ENCODE data around the gene DDIT3. TPM values are rescaled to one million over a fixed set of nuclear protein-coding genes. Genes with fewer than 3 reads are reported as not detected.
A peak's percentile ranks its signal among the peaks of the same experiment; 100 is the strongest.

DDIT3 gene
- total and polyA plus RNA-seq, 2 donors (not counting 1 experiment from before 2014, with no cell fraction given), result 57.8 to 265 TPM

GRCh38 chr12:57549909-57550640, 29.8 kb upstream of the DDIT3 start, which contains the start of gene KIF5A:
KIF5A (plus strand) TSS chr12:57550044; CDS start chr12:57550272, 228 bp downstream.
- DNase-seq (ENCODE audit: low read depth in 2 of 2), result peak in 1 of 2 donors; percentile 24
- H3K9me3 ChIP-seq (ENCODE audit: control insufficient read depth, insufficient read depth, low read depth, low read length), result no peaks in the 10 kb centered on the region
- TF ChIP-seq EZH2 (IDR thresholded peaks at IDR 0.05; ENCODE audit: low read length, missing control alignments) (peak; percentile 29), CTCF (conservative IDR thresholded peaks at IDR 0.05 in 1 of 2, IDR thresholded peaks at IDR 0.05 in 1 of 2; ENCODE audit: low read depth in 1 of 2, low read length in 2 of 2) (no peak)
- no peak within 1 kb of the TSS for H3K9ac ChIP-seq (ENCODE audit: insufficient read depth, low read length)
- peaks cover 9% of the 10 kb centered on the region for H3K4me1 ChIP-seq (ENCODE audit: control insufficient read depth, extremely low read depth, insufficient read depth, low read length)
- peak within 1 kb of the TSS; percentile 31 to 64 (median 40) for H3K4me3 ChIP-seq (replicated peaks in 1 of 4; ENCODE audit: control extremely low read depth in 1 of 4, insufficient read depth in 1 of 4, low read depth in 3 of 4, low read length in 4 of 4)
- H3K79me2 ChIP-seq (ENCODE audit: control insufficient read depth, insufficient read depth, low read length), result peaks cover 17% of the 10 kb centered on the region
- H3K27me3 ChIP-seq (ENCODE audit: control insufficient read depth, insufficient read depth, low read length), result peaks cover 16% of the 10 kb centered on the region
- peak within 1 kb of the TSS; percentile 40 for H2AFZ ChIP-seq (ENCODE audit: low read length)
- H3K36me3 ChIP-seq (ENCODE audit: control insufficient read depth, insufficient read depth, low read length), result peaks cover 1% of the 10 kb centered on the region
- H3K27ac ChIP-seq (ENCODE audit: insufficient read depth, low read length), result no peak within 1 kb of the TSS
- H4K20me1 ChIP-seq (ENCODE audit: control insufficient read depth, extremely low read depth, insufficient read depth, low read length), result no peaks in the 10 kb centered on the region
- peak within 1 kb of the TSS; percentile 44 for H3K4me2 ChIP-seq (ENCODE audit: extremely low read depth, insufficient read depth, low read length)

GRCh38 chr12:57549203-57549908, 29.0 kb upstream of the DDIT3 start:
- peaks cover 9% of the 10 kb centered on the region for H3K4me1 ChIP-seq (ENCODE audit: control insufficient read depth, extremely low read depth, insufficient read depth, low read length)
- no peak overlapping the region for H3K27ac ChIP-seq (ENCODE audit: insufficient read depth, low read length)
- TF ChIP-seq EZH2 (IDR thresholded peaks at IDR 0.05; ENCODE audit: low read length, missing control alignments), result peak; percentile 61
- TF ChIP-seq CTCF (conservative IDR thresholded peaks at IDR 0.05 in 1 of 2, IDR thresholded peaks at IDR 0.05 in 1 of 2; ENCODE audit: low read depth in 1 of 2, low read length in 2 of 2), result no peak
- H2AFZ ChIP-seq (ENCODE audit: low read length), result no peak overlapping the region
- no peaks in the 10 kb centered on the region for H4K20me1 ChIP-seq (ENCODE audit: control insufficient read depth, extremely low read depth, insufficient read depth, low read length)
- H3K9me3 ChIP-seq (ENCODE audit: control insufficient read depth, insufficient read depth, low read depth, low read length), result no peaks in the 10 kb centered on the region
- peaks cover 1% of the 10 kb centered on the region for H3K36me3 ChIP-seq (ENCODE audit: control insufficient read depth, insufficient read depth, low read length)
- no peak for DNase-seq (ENCODE audit: low read depth in 2 of 2)
- H3K79me2 ChIP-seq (ENCODE audit: control insufficient read depth, insufficient read depth, low read length), result peaks cover 22% of the 10 kb centered on the region
- peaks cover 16% of the 10 kb centered on the region for H3K27me3 ChIP-seq (ENCODE audit: control insufficient read depth, insufficient read depth, low read length)
- no peak overlapping the region for H3K4me2 ChIP-seq (ENCODE audit: extremely low read depth, insufficient read depth, low read length)
- peak overlapping the region in 2 of 4 experiments; percentile 29 to 64 for H3K4me3 ChIP-seq (replicated peaks in 1 of 4; ENCODE audit: control extremely low read depth in 1 of 4, insufficient read depth in 1 of 4, low read depth in 3 of 4, low read length in 4 of 4)
- no peak overlapping the region for H3K9ac ChIP-seq (ENCODE audit: insufficient read depth, low read length)

- Histone ChIP-seq H3K4me1 (ENCODE audit: control insufficient read depth, extremely low read depth, insufficient read depth, low read length) (peaks cover 9% of the 10 kb centered on the region), H4K20me1 (ENCODE audit: control insufficient read depth, extremely low read depth, insufficient read depth, low read length) (no peaks in the 10 kb centered on the region), H3K4me2 (ENCODE audit: extremely low read depth, insufficient read depth, low read length) (no peak overlapping the region), H3K27ac (ENCODE audit: insufficient read depth, low read length) (no peak overlapping the region), H3K27me3 (ENCODE audit: control insufficient read depth, insufficient read depth, low read length) (peaks cover 16% of the 10 kb centered on the region), H3K4me3 (replicated peaks in 1 of 4; ENCODE audit: control extremely low read depth in 1 of 4, insufficient read depth in 1 of 4, low read depth in 3 of 4, low read length in 4 of 4) (no peak overlapping the region), H3K9ac (ENCODE audit: insufficient read depth, low read length) (no peak overlapping the region), H3K79me2 (ENCODE audit: control insufficient read depth, insufficient read depth, low read length) (peaks cover 27% of the 10 kb centered on the region), H3K9me3 (ENCODE audit: control insufficient read depth, insufficient read depth, low read depth, low read length) (no peaks in the 10 kb centered on the region), H3K36me3 (ENCODE audit: control insufficient read depth, insufficient read depth, low read length) (peaks cover 1% of the 10 kb centered on the region), H2AFZ (ENCODE audit: low read length) (no peak overlapping the region)
- TF ChIP-seq EZH2 (IDR thresholded peaks at IDR 0.05; ENCODE audit: low read length, missing control alignments), result no peak
- no peak for TF ChIP-seq CTCF (conservative IDR thresholded peaks at IDR 0.05 in 1 of 2, IDR thresholded peaks at IDR 0.05 in 1 of 2; ENCODE audit: low read depth in 1 of 2, low read length in 2 of 2)
- DNase-seq (ENCODE audit: low read depth in 2 of 2), result no peak
Observed at GRCh38 chr12:57548488-57548887, 28.2 kb upstream of the DDIT3 start.
